Upper lobe of right lung (tissue), 1 donor: ENCODE measurements around the gene PTPRF. TPM values are rescaled to one million over a fixed set of nuclear protein-coding genes. Genes with fewer than 3 reads are reported as not detected.
A peak's percentile ranks its signal among the peaks of the same experiment; 100 is the strongest.

Source experiments
- ATAC-seq: fragments of 200-7000 bp; cut with Tn5 transposase; one replicate; pipeline ENCODE4 v1.9.1; 2020; ENCODE audit warnings: mild to moderate bottlenecking, moderate library complexity
- DNase-seq: peaks from one replicate; pipeline ENCODE4 v3.0.0-alpha.2; 2020
- H3K27ac ChIP-seq: fragments of 200-600 bp; one replicate; pipeline ENCODE4 v1.8.0; 2022
- H3K27me3 ChIP-seq: fragments of 200-600 bp; one replicate; pipeline ENCODE4 v1.8.0; 2022; ENCODE audit warnings: mild to moderate bottlenecking
- H3K36me3 ChIP-seq: fragments of 200-600 bp; one replicate; pipeline ENCODE4 v1.8.0; 2022
- H3K4me1 ChIP-seq: fragments of 200-600 bp; one replicate; pipeline ENCODE4 v1.8.0; 2022
- H3K4me3 ChIP-seq: fragments of 200-600 bp; one replicate; pipeline ENCODE4 v1.8.0; 2022; ENCODE audit warnings: mild to moderate bottlenecking
- H3K9me3 ChIP-seq: fragments of 200-600 bp; one replicate; pipeline ENCODE4 v1.8.0; 2022
- intact Hi-C: fragments of 100-400 bp; cut with DNase I; formaldehyde crosslinking; loops from one replicate; pipeline ENCODE4 v1.11.0; 2022
- total RNA-seq: library from RNA; stranded (reverse); fragmentation: NEBNext Ultra II Directional; extraction: Animal tissue kit (Norgen Biotek cat#: 25700); gene quantifications from one replicate; pipeline ENCODE4 v1.2.1, GENCODE V29; 2021
- TF ChIP-seq, protein P1 (sequence below): fragments of 200-600 bp; IDR thresholded peaks from one replicate; pipeline ENCODE4 v1.8.0; 2022; ENCODE audit warnings: antibody characterized with exemption
- donor health status: DM: no; HTN: yes; CAD: no; lungs with severe emphysema.

The PTPRF gene
- total RNA-seq, 1 donor from 2014 or later, result 199 TPM

DNA sequence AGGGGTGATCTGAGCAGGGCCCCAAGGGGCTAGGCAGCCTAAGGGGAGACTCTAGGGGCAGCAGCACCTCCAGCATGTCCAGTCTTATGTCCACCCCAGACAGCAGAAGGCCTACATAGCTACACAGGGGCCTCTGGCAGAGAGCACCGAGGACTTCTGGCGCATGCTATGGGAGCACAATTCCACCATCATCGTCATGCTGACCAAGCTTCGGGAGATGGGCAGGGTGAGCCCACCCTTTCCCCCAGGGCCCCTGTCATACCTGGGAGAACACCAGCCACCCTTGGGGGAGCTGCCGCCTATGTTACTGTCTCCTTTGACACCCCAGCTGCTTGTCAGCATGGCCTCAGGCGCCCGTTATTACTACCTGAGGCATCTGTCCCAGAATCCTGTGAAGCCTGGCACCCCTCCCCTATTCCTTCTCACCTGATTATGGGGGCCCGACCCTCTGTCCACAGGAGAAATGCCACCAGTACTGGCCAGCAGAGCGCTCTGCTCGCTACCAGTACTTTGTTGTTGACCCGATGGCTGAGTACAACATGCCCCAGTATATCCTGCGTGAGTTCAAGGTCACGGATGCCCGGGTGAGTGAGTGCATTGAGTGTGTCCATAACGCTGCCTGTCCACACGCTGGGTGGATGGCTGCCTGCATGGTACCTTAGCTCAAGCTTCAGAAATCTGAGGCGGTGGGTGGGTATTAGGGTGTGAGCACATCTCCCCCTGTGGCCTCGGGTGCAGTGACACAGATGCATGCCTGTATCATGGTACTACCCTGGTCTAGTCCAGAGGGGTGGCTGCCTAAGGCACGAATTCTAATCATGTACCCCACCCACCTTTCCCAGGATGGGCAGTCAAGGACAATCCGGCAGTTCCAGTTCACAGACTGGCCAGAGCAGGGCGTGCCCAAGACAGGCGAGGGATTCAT is 89.6 kb downstream of the PTPRF start:
- Histone ChIP-seq H3K27ac (no peak overlapping the region), H3K4me1 (no peaks in the 10 kb centered on the region), H3K9me3 (no peaks in the 10 kb centered on the region), H3K36me3 (no peaks in the 10 kb centered on the region), H3K27me3 (no peaks in the 10 kb centered on the region), H3K4me3 (no peak overlapping the region)
- DNase-seq (peak; percentile 53), ATAC-seq (no peak)
- TF ChIP-seq, protein P1, sequence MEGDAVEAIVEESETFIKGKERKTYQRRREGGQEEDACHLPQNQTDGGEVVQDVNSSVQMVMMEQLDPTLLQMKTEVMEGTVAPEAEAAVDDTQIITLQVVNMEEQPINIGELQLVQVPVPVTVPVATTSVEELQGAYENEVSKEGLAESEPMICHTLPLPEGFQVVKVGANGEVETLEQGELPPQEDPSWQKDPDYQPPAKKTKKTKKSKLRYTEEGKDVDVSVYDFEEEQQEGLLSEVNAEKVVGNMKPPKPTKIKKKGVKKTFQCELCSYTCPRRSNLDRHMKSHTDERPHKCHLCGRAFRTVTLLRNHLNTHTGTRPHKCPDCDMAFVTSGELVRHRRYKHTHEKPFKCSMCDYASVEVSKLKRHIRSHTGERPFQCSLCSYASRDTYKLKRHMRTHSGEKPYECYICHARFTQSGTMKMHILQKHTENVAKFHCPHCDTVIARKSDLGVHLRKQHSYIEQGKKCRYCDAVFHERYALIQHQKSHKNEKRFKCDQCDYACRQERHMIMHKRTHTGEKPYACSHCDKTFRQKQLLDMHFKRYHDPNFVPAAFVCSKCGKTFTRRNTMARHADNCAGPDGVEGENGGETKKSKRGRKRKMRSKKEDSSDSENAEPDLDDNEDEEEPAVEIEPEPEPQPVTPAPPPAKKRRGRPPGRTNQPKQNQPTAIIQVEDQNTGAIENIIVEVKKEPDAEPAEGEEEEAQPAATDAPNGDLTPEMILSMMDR, result no peak
- intact Hi-C loops, result no loop called here

DNA sequence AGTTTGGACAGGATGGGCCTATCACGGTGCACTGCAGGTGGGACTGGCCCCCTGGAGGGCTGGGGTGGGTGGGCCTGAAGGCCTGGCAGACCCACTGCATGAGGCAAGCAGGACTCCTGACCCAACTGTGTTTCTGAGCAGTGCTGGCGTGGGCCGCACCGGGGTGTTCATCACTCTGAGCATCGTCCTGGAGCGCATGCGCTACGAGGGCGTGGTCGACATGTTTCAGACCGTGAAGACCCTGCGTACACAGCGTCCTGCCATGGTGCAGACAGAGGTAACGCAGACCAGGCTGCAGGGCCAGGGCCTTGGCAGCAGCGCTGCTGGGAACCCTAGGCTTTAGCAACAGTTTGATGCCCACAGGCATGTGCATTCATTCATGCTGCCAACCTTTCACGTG is 90.3 kb downstream of the PTPRF start:
- TF ChIP-seq, protein P1, result no peak
- no peak overlapping the region for H3K4me3 ChIP-seq
- H3K27me3 ChIP-seq, result no peaks in the 10 kb centered on the region
- intact Hi-C loops, result no loop called here
- no peaks in the 10 kb centered on the region for H3K36me3 ChIP-seq
- DNase-seq, result peak; percentile 48
- no peaks in the 10 kb centered on the region for H3K4me1 ChIP-seq
- ATAC-seq, result no peak
- no peaks in the 10 kb centered on the region for H3K9me3 ChIP-seq
- H3K27ac ChIP-seq, result no peak overlapping the region

DNA sequence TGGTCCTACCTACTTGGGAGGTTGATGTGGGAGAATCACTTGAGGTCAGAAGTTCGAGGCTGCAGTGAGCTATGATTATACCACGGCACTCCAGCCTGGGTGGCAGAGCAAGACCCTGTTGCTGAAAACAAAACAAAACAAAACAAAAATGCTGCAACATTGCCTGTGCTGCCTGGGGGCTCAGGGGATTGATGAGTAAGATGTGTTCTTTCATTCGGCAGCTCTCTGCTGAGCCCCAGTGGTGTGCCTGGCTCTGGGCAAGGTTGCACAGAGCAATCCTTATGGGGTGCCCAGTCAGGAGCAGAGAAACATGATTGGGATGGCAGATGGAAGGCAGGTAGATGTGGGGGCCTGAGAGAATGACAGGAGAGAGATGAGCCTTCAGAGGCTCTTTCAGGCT is 90.7 kb downstream of the PTPRF start:
- DNase-seq (no peak), ATAC-seq (no peak)
- H3K36me3 ChIP-seq, result no peaks in the 10 kb centered on the region
- TF ChIP-seq, protein P1, result no peak
- no peaks in the 10 kb centered on the region for H3K27me3 ChIP-seq
- no peak overlapping the region for H3K27ac ChIP-seq
- H3K9me3 ChIP-seq, result no peaks in the 10 kb centered on the region
- no peak overlapping the region for H3K4me3 ChIP-seq
- intact Hi-C loops, result no loop called here
- H3K4me1 ChIP-seq, result no peaks in the 10 kb centered on the region

DNA sequence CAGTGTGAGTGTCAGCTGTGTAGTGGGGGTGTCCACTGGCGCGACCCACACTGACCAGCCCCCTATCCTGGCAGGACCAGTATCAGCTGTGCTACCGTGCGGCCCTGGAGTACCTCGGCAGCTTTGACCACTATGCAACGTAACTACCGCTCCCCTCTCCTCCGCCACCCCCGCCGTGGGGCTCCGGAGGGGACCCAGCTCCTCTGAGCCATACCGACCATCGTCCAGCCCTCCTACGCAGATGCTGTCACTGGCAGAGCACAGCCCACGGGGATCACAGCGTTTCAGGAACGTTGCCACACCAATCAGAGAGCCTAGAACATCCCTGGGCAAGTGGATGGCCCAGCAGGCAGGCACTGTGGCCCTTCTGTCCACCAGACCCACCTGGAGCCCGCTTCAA is 91.2 kb downstream of the PTPRF start:
- H3K27ac ChIP-seq, result no peak overlapping the region
- no peaks in the 10 kb centered on the region for H3K36me3 ChIP-seq
- ATAC-seq, result no peak
- TF ChIP-seq, protein P1, result no peak
- H3K4me3 ChIP-seq, result no peak overlapping the region
- no peaks in the 10 kb centered on the region for H3K4me1 ChIP-seq
- H3K9me3 ChIP-seq, result no peaks in the 10 kb centered on the region
- no peaks in the 10 kb centered on the region for H3K27me3 ChIP-seq
- intact Hi-C loops, result no loop called here
- no peak for DNase-seq

DNA sequence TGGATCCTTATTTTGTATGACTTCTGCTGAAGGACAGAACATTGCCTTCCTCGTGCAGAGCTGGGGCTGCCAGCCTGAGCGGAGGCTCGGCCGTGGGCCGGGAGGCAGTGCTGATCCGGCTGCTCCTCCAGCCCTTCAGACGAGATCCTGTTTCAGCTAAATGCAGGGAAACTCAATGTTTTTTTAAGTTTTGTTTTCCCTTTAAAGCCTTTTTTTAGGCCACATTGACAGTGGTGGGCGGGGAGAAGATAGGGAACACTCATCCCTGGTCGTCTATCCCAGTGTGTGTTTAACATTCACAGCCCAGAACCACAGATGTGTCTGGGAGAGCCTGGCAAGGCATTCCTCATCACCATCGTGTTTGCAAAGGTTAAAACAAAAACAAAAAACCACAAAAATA is 91.8 kb downstream of the PTPRF start:
- no peaks in the 10 kb centered on the region for H3K36me3 ChIP-seq
- no peaks in the 10 kb centered on the region for H3K9me3 ChIP-seq
- ATAC-seq (no peak), DNase-seq (no peak)
- intact Hi-C loops, result no loop called here
- H3K4me1 ChIP-seq, result no peaks in the 10 kb centered on the region
- TF ChIP-seq, protein P1, result no peak
- no peak overlapping the region for H3K27ac ChIP-seq
- no peaks in the 10 kb centered on the region for H3K27me3 ChIP-seq
- H3K4me3 ChIP-seq, result no peak overlapping the region
